Caco-2 (cell line): ENCODE measurements around the gene PITPNB. TPM values are rescaled to one million over a fixed set of nuclear protein-coding genes. Genes with fewer than 3 reads are reported as not detected.
A peak's percentile ranks its signal among the peaks of the same experiment; 100 is the strongest.

ENCODE experiments used
- BruUV-seq: library from RNA; stranded (reverse); fragments of 400-500 nt; replicated peaks from 2 replicates; lab custom pipeline; 2021; lab: Mats Ljungman, UMichigan
- CTCF ChIA-PET: fragments of 300-600 bp; sonication (Branson Sonifier 250); formaldehyde crosslinking; loops from one replicate; lab custom pipeline; 2022; ENCODE audit warnings: antibody characterized with exemption; lab: Charles Lee
- POLR2A ChIA-PET: fragments of 300-600 bp; sonication (Branson Sonifier 250); formaldehyde crosslinking; loops from one replicate; lab custom pipeline; 2022; ENCODE audit warnings: antibody characterized with exemption; lab: Charles Lee
- DNase-seq, 2 experiments: peaks; one replicate each; pipeline versions ENCODE4 v3.0.0 to v3.0.0-alpha.2; 2020 to 2022
- H3K27me3 ChIP-seq: replicated peaks from 2 replicates; pipeline ENCODE4 v1.6.0; 2011; ENCODE audit warnings: low read length; ENCODE audit not compliant: control insufficient read depth, insufficient read depth
- H3K36me3 ChIP-seq: 2 replicates; pipeline ENCODE4 v1.5.1; 2011; ENCODE audit warnings: low read length; ENCODE audit not compliant: control insufficient read depth, insufficient read depth
- H3K4me1 ChIP-seq: fragments of 250-450 bp; sonication (Bioruptor Pico); 2 replicates; pipeline ENCODE4 v1.5.1; 2020; ENCODE audit warnings: mild to moderate bottlenecking
- H3K4me3 ChIP-seq: 2 replicates; pipeline ENCODE4 v1.5.1; 2011; ENCODE audit warnings: low read depth, mild to moderate bottlenecking, control low read depth, low read length
- H3K9me3 ChIP-seq: fragments of 250-450 bp; sonication (Bioruptor Pico); 2 replicates; pipeline ENCODE4 v1.5.1; 2020; ENCODE audit warnings: mild to moderate bottlenecking, moderate library complexity
- H3K27ac Mint-ChIP-seq: one replicate; pipeline ENCODE4 v1.8.0; 2022; ENCODE audit warnings: mixed read lengths; ENCODE audit not compliant: unreplicated experiment
- H3K27me3 Mint-ChIP-seq: one replicate; pipeline ENCODE4 v1.8.0; 2022; ENCODE audit warnings: mixed read lengths; ENCODE audit not compliant: insufficient read depth, unreplicated experiment
- H3K36me3 Mint-ChIP-seq: one replicate; pipeline ENCODE4 v1.8.0; 2022; ENCODE audit warnings: mild to moderate bottlenecking, mixed read lengths; ENCODE audit not compliant: insufficient read depth, unreplicated experiment
- H3K4me1 Mint-ChIP-seq: one replicate; pipeline ENCODE4 v1.8.0; 2022; ENCODE audit warnings: low read depth, mixed read lengths; ENCODE audit not compliant: unreplicated experiment
- H3K4me3 Mint-ChIP-seq: one replicate; pipeline ENCODE4 v1.8.0; 2022; ENCODE audit warnings: mild to moderate bottlenecking, moderate library complexity, mixed read lengths; ENCODE audit not compliant: unreplicated experiment
- H3K9me3 Mint-ChIP-seq: one replicate; pipeline ENCODE4 v1.8.0; 2022; ENCODE audit warnings: mixed read lengths; ENCODE audit not compliant: unreplicated experiment
- CTCF ChIP-seq, 2 experiments: fragments of 200-600 bp in 1 of 2; IDR thresholded peaks; 1 replicate in 1 of 2; 2 replicates in 1 of 2; pipeline versions ENCODE4 v1.5.1 to v1.8.0; 2011 to 2022; ENCODE audit warnings: antibody characterized with exemption in 1 of 2, control low read depth in 1 of 2, inconsistent platforms in 1 of 2, low read depth in 1 of 2, low read length in 1 of 2, mild to moderate bottlenecking in 1 of 2, moderate library complexity in 1 of 2; ENCODE audit not compliant: insufficient read depth in 1 of 2, severe bottlenecking in 1 of 2, unreplicated experiment in 1 of 2
- intact Hi-C: fragments of 100-400 bp; cut with micrococcal nuclease; formaldehyde crosslinking; loops from one replicate; pipeline ENCODE4 v1.10.0; 2022; ENCODE audit not compliant: unreplicated experiment
- total RNA-seq: library from RNA; stranded (reverse); gene quantifications from 2 replicates; pipeline ENCODE4 v1.2.3, GENCODE V29; 2022

The PITPNB gene
- total RNA-seq, 1 experiment from 2014 or later, result 81.7 TPM

GRCh38 chr22:27871306-27872014, 47.6 kb downstream of the PITPNB start:
- ChIA-PET CTCF (no interaction called here), POLR2A (no interaction called here)
- peaks cover 49% of the 10 kb centered on the region for H3K4me1 ChIP-seq
- H3K9me3 Mint-ChIP-seq, result no peaks in the 10 kb centered on the region
- peaks cover 1% of the 10 kb centered on the region for H3K36me3 ChIP-seq
- H3K27me3 ChIP-seq, result no peaks in the 10 kb centered on the region
- H3K27ac Mint-ChIP-seq, result peak overlapping the region; percentile 85
- no peaks in the 10 kb centered on the region for H3K9me3 ChIP-seq
- intact Hi-C loops, result no loop called here
- H3K4me1 Mint-ChIP-seq, result peaks cover 42% of the 10 kb centered on the region
- peaks cover 29% of the 10 kb centered on the region for H3K36me3 Mint-ChIP-seq
- no peaks in the 10 kb centered on the region for H3K27me3 Mint-ChIP-seq
- no peak overlapping the region for H3K4me3 ChIP-seq
- no peak overlapping the region for H3K4me3 Mint-ChIP-seq
- BruUV-seq, result no TSS peak
- no peak for TF ChIP-seq CTCF (IDR thresholded peaks at IDR 0.05; ENCODE audit: insufficient read depth in 1 of 2, low read depth in 1 of 2, low read length in 1 of 2, severe bottlenecking in 1 of 2, unreplicated experiment in 1 of 2)
- DNase-seq, result no peak

GRCh38 chr22:27870234-27871191, 48.5 kb downstream of the PITPNB start:
- BruUV-seq, result no TSS peak
- H3K27ac Mint-ChIP-seq, result peak overlapping the region; percentile 85
- Histone ChIP-seq H3K36me3 (peaks cover 1% of the 10 kb centered on the region), H3K9me3 (no peaks in the 10 kb centered on the region), H3K4me1 (peaks cover 52% of the 10 kb centered on the region), H3K27me3 (no peaks in the 10 kb centered on the region), H3K4me3 (no peak overlapping the region)
- peaks cover 42% of the 10 kb centered on the region for H3K4me1 Mint-ChIP-seq
- DNase-seq, result peak in 1 of 2 experiments; percentile 53
- H3K9me3 Mint-ChIP-seq, result no peaks in the 10 kb centered on the region
- POLR2A ChIA-PET, result no interaction called here
- H3K4me3 Mint-ChIP-seq, result peak overlapping the region; percentile 58
- intact Hi-C loops, result no loop called here
- H3K27me3 Mint-ChIP-seq, result no peaks in the 10 kb centered on the region
- CTCF ChIA-PET, result interaction anchor here (0.9 kb wide), 1 partner anchor 13 kb away, joined by 5 read pairs; no protein-coding TSS in a partner anchor
- TF ChIP-seq CTCF (IDR thresholded peaks at IDR 0.05; ENCODE audit: insufficient read depth in 1 of 2, low read depth in 1 of 2, low read length in 1 of 2, severe bottlenecking in 1 of 2, unreplicated experiment in 1 of 2), result no peak
- peaks cover 38% of the 10 kb centered on the region for H3K36me3 Mint-ChIP-seq

GRCh38 chr22:27868732-27869282, 50.2 kb downstream of the PITPNB start:
- H3K27ac Mint-ChIP-seq, result peak overlapping the region; percentile 23
- no peak for TF ChIP-seq CTCF (IDR thresholded peaks at IDR 0.05; ENCODE audit: insufficient read depth in 1 of 2, low read depth in 1 of 2, low read length in 1 of 2, severe bottlenecking in 1 of 2, unreplicated experiment in 1 of 2)
- H3K4me3 Mint-ChIP-seq, result no peak overlapping the region
- Histone ChIP-seq H3K36me3 (no peaks in the 10 kb centered on the region; the same call in none of the 2 replicates), H3K9me3 (no peaks in the 10 kb centered on the region), H3K4me3 (no peak overlapping the region), H3K4me1 (peaks cover 52% of the 10 kb centered on the region), H3K27me3 (no peaks in the 10 kb centered on the region)
- POLR2A ChIA-PET, result no interaction called here
- H3K9me3 Mint-ChIP-seq, result no peaks in the 10 kb centered on the region
- CTCF ChIA-PET, result no interaction called here
- H3K4me1 Mint-ChIP-seq, result peaks cover 42% of the 10 kb centered on the region
- intact Hi-C loops, result no loop called here
- no peaks in the 10 kb centered on the region for H3K27me3 Mint-ChIP-seq
- BruUV-seq, result no TSS peak
- peaks cover 35% of the 10 kb centered on the region for H3K36me3 Mint-ChIP-seq
- DNase-seq, result no peak
